Heart left ventricle (tissue), 16 donors: Measurements from ENCODE around the gene PTPRN2. TPM values are rescaled to one million over a fixed set of nuclear protein-coding genes. Genes with fewer than 3 reads are reported as not detected.

Experiments used
- ATAC-seq, 4 donors: fragments of 200-7000 bp; cut with Tn5 transposase; one replicate each; pipeline ENCODE4 v1.9.1; 2020 to 2022; ENCODE audit warnings: moderate library complexity in 4 of 4, mild to moderate bottlenecking in 3 of 4, moderate number of reproducible peaks in 1 of 4
- DNase-seq, 5 donors: peaks; one replicate each; pipeline ENCODE4 v3.0.0-alpha.2; 2020
- H3K27ac ChIP-seq, 12 donors: fragments of 200-600 bp; sonication (generic) in 4 of 12; one replicate each; pipeline versions ENCODE4 v1.5.0 to v1.8.0; 2016 to 2022; ENCODE audit warnings: mild to moderate bottlenecking in 2 of 12
- H3K27me3 ChIP-seq, 9 donors: fragments of 200-600 bp; sonication (generic) in 2 of 9; one replicate each; pipeline versions ENCODE4 v1.5.1 to v1.8.0; 2016 to 2022; ENCODE audit warnings: mild to moderate bottlenecking in 3 of 9
- H3K36me3 ChIP-seq, 9 donors: fragments of 200-600 bp; sonication (generic) in 2 of 9; one replicate each; pipeline versions ENCODE4 v1.5.0 to v1.8.0; 2018 to 2022; ENCODE audit warnings: mild to moderate bottlenecking in 2 of 9
- H3K4me1 ChIP-seq, 12 donors: fragments of 200-600 bp; sonication (generic) in 4 of 12; one replicate each; pipeline versions ENCODE4 v1.5.0 to v1.8.0; 2016 to 2022; ENCODE audit warnings: mild to moderate bottlenecking in 3 of 12
- H3K4me3 ChIP-seq, 12 donors: fragments of 200-600 bp; sonication (generic) in 4 of 12; one replicate each; pipeline versions ENCODE4 v1.5.0 to v1.8.0; 2017 to 2022; ENCODE audit warnings: mild to moderate bottlenecking in 9 of 12, moderate library complexity in 4 of 12
- H3K9me3 ChIP-seq, 12 donors: fragments of 200-600 bp; sonication (generic) in 4 of 12; one replicate each; pipeline versions ENCODE4 v1.5.0 to v1.8.0; 2016 to 2022; ENCODE audit warnings: mild to moderate bottlenecking in 1 of 12
- CTCF ChIP-seq, 12 donors: fragments of 200-600 bp; sonication (generic) in 4 of 12; IDR thresholded peaks; one replicate each; pipeline versions ENCODE4 v1.5.0 to v1.8.0; 2018 to 2022; ENCODE audit warnings: antibody characterized with exemption in 12 of 12, mild to moderate bottlenecking in 5 of 12
- POLR2A ChIP-seq, 2 donors: fragments of 450-650 bp; IDR thresholded peaks; one replicate each; pipeline ENCODE4 v1.6.1; 2017; ENCODE audit warnings: antibody characterized with exemption in 2 of 2, mild to moderate bottlenecking in 2 of 2, moderate library complexity in 2 of 2
- WGBS, 4 donors: extraction: QIAGEN DNeasy Blood & Tissue Kit in 2 of 4; methylation state at CpG; one replicate each; pipeline versions ENCODE4 v1.1.5 to v1.1.7; 2013 to 2018; 5-methylcytosine and 5-hydroxymethylcytosine counted together
- intact Hi-C, 10 donors: fragments of 100-400 bp; cut with DNase I; formaldehyde crosslinking; loops; one replicate each; pipeline versions ENCODE4 v1.11.1 to v1.14.2; 2022
- polyA plus RNA-seq, 2 donors: library from polyadenylated mRNA; stranded (reverse); fragments of 200-250 nt; gene quantifications; one replicate each; pipeline ENCODE4 v1.2.3, GENCODE V29; 2013
- total RNA-seq, 9 donors: library from RNA; depleted of rRNA in 2 of 9; stranded (reverse); fragments of >200 nt in 2 of 9; fragmentation: NEBNext Ultra II Directional in 3 of 9; extraction: Animal tissue kit (Norgen Biotek cat#: 25700) in 3 of 9; gene quantifications; one replicate each; pipeline versions ENCODE4 v1.1.0 to v1.2.4, GENCODE V29; 2016 to 2023
- donor health status: ischemic (EF 13 %, LVEDD 7.1; RV severe dilation, severe dysfunction).
- donor health status: healthy with polysubstance abuse.
- donor health status: DM: no; HTN: yes; CAD: no.
- donor health status: DM: no; HTN: no; CAD: no.
- donor health status: ischemic (EF 25% LVEDD 6.9; RV normal size, moderate dysfunction).
- donor health status: ischemic (EF 25% LVEDD 5.7; RV mildly dilated, moderate dysfunction).
- donor health status: healthy.
- donor health status: DM: yes; HTN: yes; CAD: no.
- donor health status: ischemic (EF 35%, LVEDD 5.7; RV mildly dilated, moderate dysfunction).
- donor health status: nonischemic (EF 11% LVEDD 7.7; RV severe dilation, severe dysfunction).
- donor health status: DM: yes; HTN: yes; CAD: no.
- donor health status: PGD.
- donor health status: ischemic (EF 29% LVEDD 5.4; RV normal size, mild dysfunction).
- donor health status: nonischemic (EF 23%, LVEDD 6.1; RV moderate dilation, normal function).

PTPRN2 gene
- total and polyA plus RNA-seq, 11 donors, result 0.61 to 2.3 (median 1.3) TPM

GRCh38 chr7:157585113-157585861 is 1002.3 kb downstream of the PTPRN2 start:
- peak overlapping the region in 7 of 12 donors; percentile 16 to 45 (median 23) for H3K4me3 ChIP-seq
- intact Hi-C loops, result no loop called here
- WGBS, 4 donors, result 43 to 54% (median 53%) methylated on average over 21 of the region's 21 CpGs
- H3K27ac ChIP-seq, result peak overlapping the region in 6 of 12 donors; percentile 19 to 66 (median 36)
- peaks cover 0 to 6% (median 0%) of the 10 kb centered on the region in 12 donors for H3K4me1 ChIP-seq
- peak in 3 of 5 donors; percentile 16 to 36 (median 32) for DNase-seq
- H3K9me3 ChIP-seq, result no peaks in the 10 kb centered on the region
- peaks cover 0 to 22% (median 1%) of the 10 kb centered on the region in 9 donors for H3K27me3 ChIP-seq
- H3K36me3 ChIP-seq, result no peaks in the 10 kb centered on the region
- peak in 2 of 4 donors; percentile 16 to 88 for ATAC-seq
- TF ChIP-seq CTCF (IDR thresholded peaks at IDR 0.05) (no peak), POLR2A (IDR thresholded peaks at IDR 0.05) (no peak)

GRCh38 chr7:157584420-157584819 is 1003.2 kb downstream of the PTPRN2 start:
- TF ChIP-seq POLR2A (IDR thresholded peaks at IDR 0.05) (no peak), CTCF (IDR thresholded peaks at IDR 0.05) (no peak)
- Histone ChIP-seq H3K9me3 (no peaks in the 10 kb centered on the region), H3K36me3 (no peaks in the 10 kb centered on the region), H3K27me3 (peaks cover 0 to 20% (median 0%) of the 10 kb centered on the region in 9 donors), H3K27ac (peak overlapping the region in 1 of 12 donors; percentile 60), H3K4me3 (no peak overlapping the region), H3K4me1 (peaks cover 0 to 6% (median 0%) of the 10 kb centered on the region in 12 donors)
- ATAC-seq, result no peak
- DNase-seq, result peak in 1 of 5 donors; percentile 31
- intact Hi-C loops, result no loop called here
- WGBS, 4 donors, result 89 to 94% (median 92%) methylated on average over 9 of the region's 9 CpGs

DNA sequence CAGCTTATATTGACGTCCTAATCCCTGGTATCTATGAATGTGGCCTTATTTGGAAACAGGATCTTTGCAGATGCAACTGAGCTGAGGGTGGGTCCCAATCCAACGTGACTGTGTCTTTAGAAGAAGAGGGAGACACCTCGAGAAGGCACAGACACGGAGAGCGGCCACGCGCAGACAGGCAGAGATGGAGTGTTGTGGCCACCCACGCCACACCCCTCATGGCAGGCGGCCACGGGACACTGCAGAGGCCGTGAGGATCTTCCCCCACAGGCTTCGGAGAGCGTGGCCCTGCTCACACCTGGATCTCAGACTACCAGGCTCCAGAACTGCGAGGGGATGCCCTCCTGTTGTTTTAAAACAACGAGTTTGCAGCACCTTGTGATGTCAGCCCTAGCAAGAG is 1005.9 kb downstream of the PTPRN2 start:
- no peak overlapping the region for H3K27ac ChIP-seq

More for the DNA sequence above, 1005.9 kb downstream of the PTPRN2 start:
- H3K36me3 ChIP-seq, result no peaks in the 10 kb centered on the region
- peaks cover 0 to 3% (median 0%) of the 10 kb centered on the region in 12 donors for H3K4me1 ChIP-seq
- H3K9me3 ChIP-seq, result no peaks in the 10 kb centered on the region
- intact Hi-C loops, result no loop called here
- peaks cover 0 to 10% (median 0%) of the 10 kb centered on the region in 9 donors for H3K27me3 ChIP-seq
- WGBS, 4 donors, result 70 to 78% (median 74%) methylated on average over 15 of the region's 15 CpGs
- ATAC-seq (no peak), DNase-seq (peak in 2 of 5 donors; percentile 4 to 47)
- H3K4me3 ChIP-seq, result no peak overlapping the region
- no peak for TF ChIP-seq POLR2A (IDR thresholded peaks at IDR 0.05)
- no peak for TF ChIP-seq CTCF (IDR thresholded peaks at IDR 0.05)
